PC-3 (cell line): ENCODE data around the gene DIP2B.

Experiments used
- EZH2 ChIP-seq: fragments of 300-600 bp; sonication (generic); IDR thresholded peaks from one replicate; pipeline ENCODE4 v1.6.1; 2017; ENCODE audit warnings: antibody characterized with exemption, mild to moderate bottlenecking, low read length; ENCODE audit not compliant: unreplicated experiment
- TF ChIP-seq, protein P1 (sequence below): fragments of 300-600 bp; sonication (generic); conservative IDR thresholded peaks from 2 replicates; pipeline ENCODE4 v1.5.1; 2017; ENCODE audit warnings: antibody characterized with exemption, low read depth, mild to moderate bottlenecking, low read length

DNA sequence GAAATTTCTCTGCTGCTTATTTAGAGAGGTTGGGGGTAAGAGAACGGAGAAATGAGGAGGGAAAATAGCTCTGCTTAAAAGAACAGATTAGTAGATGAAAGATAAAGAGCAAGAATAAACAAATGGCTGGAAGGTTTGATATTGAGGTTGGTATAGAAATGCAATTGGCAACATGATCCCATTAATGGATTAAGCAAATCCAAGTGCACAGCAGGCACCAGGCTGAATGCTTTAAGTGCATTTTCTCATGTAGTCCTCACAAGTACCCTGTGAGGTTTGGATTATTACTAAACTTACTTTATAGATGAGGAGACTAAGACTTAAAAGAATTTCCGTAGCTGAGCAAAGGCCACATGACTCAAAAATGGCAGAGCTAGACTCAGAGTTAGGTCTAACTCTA, 182.2 kb downstream of the DIP2B start:
- TF ChIP-seq EZH2, result no peak
- TF ChIP-seq, protein P1, sequence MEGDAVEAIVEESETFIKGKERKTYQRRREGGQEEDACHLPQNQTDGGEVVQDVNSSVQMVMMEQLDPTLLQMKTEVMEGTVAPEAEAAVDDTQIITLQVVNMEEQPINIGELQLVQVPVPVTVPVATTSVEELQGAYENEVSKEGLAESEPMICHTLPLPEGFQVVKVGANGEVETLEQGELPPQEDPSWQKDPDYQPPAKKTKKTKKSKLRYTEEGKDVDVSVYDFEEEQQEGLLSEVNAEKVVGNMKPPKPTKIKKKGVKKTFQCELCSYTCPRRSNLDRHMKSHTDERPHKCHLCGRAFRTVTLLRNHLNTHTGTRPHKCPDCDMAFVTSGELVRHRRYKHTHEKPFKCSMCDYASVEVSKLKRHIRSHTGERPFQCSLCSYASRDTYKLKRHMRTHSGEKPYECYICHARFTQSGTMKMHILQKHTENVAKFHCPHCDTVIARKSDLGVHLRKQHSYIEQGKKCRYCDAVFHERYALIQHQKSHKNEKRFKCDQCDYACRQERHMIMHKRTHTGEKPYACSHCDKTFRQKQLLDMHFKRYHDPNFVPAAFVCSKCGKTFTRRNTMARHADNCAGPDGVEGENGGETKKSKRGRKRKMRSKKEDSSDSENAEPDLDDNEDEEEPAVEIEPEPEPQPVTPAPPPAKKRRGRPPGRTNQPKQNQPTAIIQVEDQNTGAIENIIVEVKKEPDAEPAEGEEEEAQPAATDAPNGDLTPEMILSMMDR, result no peak
